Mucosa of rectum (tissue), 2 donors: ENCODE measurements around the gene DHX30.
A peak's percentile ranks its signal among the peaks of the same experiment; 100 is the strongest.
"Not testable (repeated sequence)": the region's sequence is repeated elsewhere in the genome, so short reads cannot be mapped to it uniquely, and the experiment has no call there.

Experiments used
- H3K27ac ChIP-seq, 2 donors: one replicate each; pipeline ENCODE4 v1.7.0; 2013; ENCODE audit warnings: inconsistent platforms in 2 of 2, low read depth in 2 of 2, low read length in 2 of 2
- H3K27me3 ChIP-seq, 2 donors: one replicate each; pipeline ENCODE4 v1.7.0; 2013; ENCODE audit warnings: low read length in 2 of 2; ENCODE audit not compliant: control insufficient read depth in 2 of 2, insufficient read depth in 2 of 2
- H3K36me3 ChIP-seq, 2 donors: one replicate each; pipeline ENCODE4 v1.7.0; 2013; ENCODE audit warnings: low read length in 2 of 2; ENCODE audit not compliant: control insufficient read depth in 2 of 2, insufficient read depth in 2 of 2
- H3K4me1 ChIP-seq, 2 donors: one replicate each; pipeline ENCODE4 v1.7.0; 2013; ENCODE audit warnings: low read length in 2 of 2, mild to moderate bottlenecking in 1 of 2; ENCODE audit not compliant: control insufficient read depth in 2 of 2, insufficient read depth in 2 of 2
- H3K4me3 ChIP-seq, 2 donors: one replicate each; pipeline ENCODE4 v1.7.0; 2013; ENCODE audit warnings: low read length in 2 of 2
- H3K9ac ChIP-seq, 2 donors: one replicate each; pipeline ENCODE4 v1.7.0; 2013; ENCODE audit warnings: low read length in 2 of 2, low read depth in 1 of 2, mild to moderate bottlenecking in 1 of 2
- H3K9me3 ChIP-seq, 2 donors: one replicate each; pipeline ENCODE4 v1.7.0; 2013; ENCODE audit warnings: low read length in 2 of 2; ENCODE audit not compliant: control insufficient read depth in 2 of 2
- donor health status: healthy.
- donor health status: Normal muscosa, but diverticular disease.

The DHX30 gene, protein sequence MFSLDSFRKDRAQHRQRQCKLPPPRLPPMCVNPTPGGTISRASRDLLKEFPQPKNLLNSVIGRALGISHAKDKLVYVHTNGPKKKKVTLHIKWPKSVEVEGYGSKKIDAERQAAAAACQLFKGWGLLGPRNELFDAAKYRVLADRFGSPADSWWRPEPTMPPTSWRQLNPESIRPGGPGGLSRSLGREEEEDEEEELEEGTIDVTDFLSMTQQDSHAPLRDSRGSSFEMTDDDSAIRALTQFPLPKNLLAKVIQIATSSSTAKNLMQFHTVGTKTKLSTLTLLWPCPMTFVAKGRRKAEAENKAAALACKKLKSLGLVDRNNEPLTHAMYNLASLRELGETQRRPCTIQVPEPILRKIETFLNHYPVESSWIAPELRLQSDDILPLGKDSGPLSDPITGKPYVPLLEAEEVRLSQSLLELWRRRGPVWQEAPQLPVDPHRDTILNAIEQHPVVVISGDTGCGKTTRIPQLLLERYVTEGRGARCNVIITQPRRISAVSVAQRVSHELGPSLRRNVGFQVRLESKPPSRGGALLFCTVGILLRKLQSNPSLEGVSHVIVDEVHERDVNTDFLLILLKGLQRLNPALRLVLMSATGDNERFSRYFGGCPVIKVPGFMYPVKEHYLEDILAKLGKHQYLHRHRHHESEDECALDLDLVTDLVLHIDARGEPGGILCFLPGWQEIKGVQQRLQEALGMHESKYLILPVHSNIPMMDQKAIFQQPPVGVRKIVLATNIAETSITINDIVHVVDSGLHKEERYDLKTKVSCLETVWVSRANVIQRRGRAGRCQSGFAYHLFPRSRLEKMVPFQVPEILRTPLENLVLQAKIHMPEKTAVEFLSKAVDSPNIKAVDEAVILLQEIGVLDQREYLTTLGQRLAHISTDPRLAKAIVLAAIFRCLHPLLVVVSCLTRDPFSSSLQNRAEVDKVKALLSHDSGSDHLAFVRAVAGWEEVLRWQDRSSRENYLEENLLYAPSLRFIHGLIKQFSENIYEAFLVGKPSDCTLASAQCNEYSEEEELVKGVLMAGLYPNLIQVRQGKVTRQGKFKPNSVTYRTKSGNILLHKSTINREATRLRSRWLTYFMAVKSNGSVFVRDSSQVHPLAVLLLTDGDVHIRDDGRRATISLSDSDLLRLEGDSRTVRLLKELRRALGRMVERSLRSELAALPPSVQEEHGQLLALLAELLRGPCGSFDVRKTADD

GRCh38 chr3:47802734-47803479, at the start of gene DHX30:
TSS of gene DHX30 (plus strand) at chr3:47803138. CDS start at chr3:47810684, 7,546 bp downstream.
- peak within 1 kb of the TSS; percentile 90 to 95 for H3K27ac ChIP-seq
- H3K4me3 ChIP-seq: peak within 1 kb of the TSS; percentile 81 to 83
- H3K36me3 ChIP-seq: no peaks in the 10 kb centered on the region
- H3K27me3 ChIP-seq: no peaks in the 10 kb centered on the region
- H3K9ac ChIP-seq: peak within 1 kb of the TSS; percentile 81 to 84
- peaks cover 13 to 16% of the 10 kb centered on the region in 2 donors for H3K4me1 ChIP-seq
- H3K9me3 ChIP-seq: no peaks in the 10 kb centered on the region

DNA sequence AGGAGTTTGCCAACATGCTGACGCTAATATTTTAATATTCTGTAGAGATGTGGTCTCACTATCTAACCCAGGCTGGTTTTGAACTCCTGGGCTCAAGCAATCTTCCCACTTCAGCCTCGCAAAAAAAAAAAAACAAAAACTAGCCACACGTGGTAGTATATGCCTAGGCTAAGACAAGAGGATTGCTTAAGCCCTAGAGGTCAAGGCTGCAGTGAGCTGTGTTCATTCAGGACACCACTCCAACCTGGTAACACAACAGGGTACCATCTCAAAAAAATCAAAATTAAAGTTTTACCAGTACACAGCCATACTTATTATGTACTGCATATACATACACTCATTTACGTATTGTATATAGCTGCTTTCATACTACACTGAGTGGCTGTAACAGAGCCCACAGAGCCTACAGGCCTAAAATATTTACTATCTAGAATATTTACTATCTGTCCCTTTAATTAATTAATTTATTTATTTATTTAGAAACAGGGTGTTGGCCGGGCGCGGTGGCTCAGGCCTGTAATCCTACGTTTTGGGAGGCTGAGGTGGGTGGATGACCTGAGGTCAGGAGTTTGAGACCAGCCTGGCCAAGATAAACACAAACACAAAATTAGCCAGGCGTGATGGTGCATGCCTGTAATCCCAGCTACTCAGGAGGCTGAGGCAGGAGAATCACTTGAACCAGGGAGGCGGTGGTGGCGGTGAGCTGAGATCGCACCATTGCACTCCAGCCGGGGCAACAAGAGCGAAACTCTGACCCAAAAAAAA, 44.5 kb upstream of the DHX30 start:
- Histone ChIP-seq H3K27me3 (no peaks in the 10 kb centered on the region), H3K36me3 (peaks cover 4 to 13% of the 10 kb centered on the region in 2 donors), H3K9ac (no peak overlapping the region), H3K27ac (no peak overlapping the region), H3K9me3 (no peaks in the 10 kb centered on the region), H3K4me3 (no peak overlapping the region), H3K4me1 (no peaks in the 10 kb centered on the region)

DNA sequence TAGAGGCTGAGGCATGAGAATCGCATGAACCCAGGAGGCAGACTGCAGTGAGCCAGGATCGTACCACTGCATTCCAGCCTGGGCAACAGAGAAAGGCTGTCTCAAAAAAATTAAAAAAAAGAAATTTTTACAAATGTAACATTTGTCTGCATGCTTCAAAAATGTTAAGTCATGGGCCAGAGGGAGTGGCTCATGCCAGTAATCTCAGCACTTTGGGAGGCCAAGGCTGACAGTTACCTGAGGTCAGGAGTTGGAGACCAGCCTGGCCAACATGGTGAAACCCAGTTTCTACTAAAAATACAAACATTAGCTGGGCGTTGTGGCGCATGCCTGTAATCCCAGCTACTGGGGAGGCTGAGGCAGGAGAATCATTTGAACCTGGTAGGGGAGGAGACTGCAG, 42.7 kb upstream of the DHX30 start:
- peaks cover 7 to 19% of the 10 kb centered on the region in 2 donors for H3K36me3 ChIP-seq
- not testable (repeated sequence) for H3K4me1 ChIP-seq, H3K27me3 ChIP-seq, H3K27ac ChIP-seq, H3K9ac ChIP-seq, H3K9me3 ChIP-seq, H3K4me3 ChIP-seq

DNA sequence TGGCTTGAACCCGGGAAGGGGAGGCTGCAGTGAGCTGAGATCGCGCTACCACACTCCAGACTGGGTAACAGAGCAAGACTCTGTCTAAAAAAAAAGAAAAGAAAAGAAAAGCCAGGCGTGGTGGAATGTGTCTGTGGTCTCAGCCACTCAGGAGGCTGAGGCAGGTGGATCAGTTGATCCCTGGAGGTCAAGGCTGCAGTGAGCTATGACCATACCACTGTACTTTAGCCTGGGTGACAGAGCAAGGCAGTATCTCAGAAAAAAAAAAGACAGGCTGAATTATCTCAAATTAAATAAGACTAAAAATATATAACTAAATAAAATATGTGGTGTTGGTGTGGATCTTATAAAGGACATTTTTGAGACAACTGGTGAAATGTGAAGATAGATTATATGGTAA, 41.9 kb upstream of the DHX30 start:
- H3K36me3 ChIP-seq: peaks cover 7 to 19% of the 10 kb centered on the region in 2 donors

DNA sequence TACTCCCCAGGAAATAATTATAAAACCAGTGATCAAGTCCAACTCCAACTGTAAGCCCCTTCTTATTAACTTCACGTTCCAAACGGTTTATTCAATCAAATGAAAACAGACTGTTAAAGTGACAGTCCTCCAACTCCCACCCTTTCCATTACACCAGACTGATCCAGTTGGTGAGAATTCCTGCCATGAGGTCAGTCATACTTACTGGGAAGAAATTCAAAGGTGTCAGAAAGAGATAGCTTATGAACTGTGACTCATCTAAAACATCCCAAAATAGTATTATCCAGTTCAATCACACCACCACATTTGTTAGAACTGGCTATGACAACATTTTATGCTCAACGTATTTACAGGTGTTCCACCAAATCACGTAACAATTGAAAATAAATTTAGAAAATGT, 40.7 kb upstream of the DHX30 start:
- Histone ChIP-seq H3K9me3 (no peaks in the 10 kb centered on the region), H3K27me3 (no peaks in the 10 kb centered on the region), H3K4me3 (no peak overlapping the region), H3K27ac (no peak overlapping the region), H3K36me3 (peaks cover 7 to 19% of the 10 kb centered on the region in 2 donors), H3K9ac (no peak overlapping the region), H3K4me1 (no peaks in the 10 kb centered on the region)

More for the DNA sequence above, 41.9 kb upstream of the DHX30 start:
- no peak overlapping the region for H3K9ac ChIP-seq
- H3K27me3 ChIP-seq: no peaks in the 10 kb centered on the region
- H3K4me1 ChIP-seq: no peaks in the 10 kb centered on the region
- H3K27ac ChIP-seq: no peak overlapping the region
- no peak overlapping the region for H3K4me3 ChIP-seq
- H3K9me3 ChIP-seq: no peaks in the 10 kb centered on the region

GRCh38 chr3:47766186-47766585, 36.8 kb upstream of the DHX30 start:
- H3K9me3 ChIP-seq: no peaks in the 10 kb centered on the region
- H3K4me1 ChIP-seq: no peaks in the 10 kb centered on the region
- no peak overlapping the region for H3K9ac ChIP-seq
- peaks cover 10 to 17% of the 10 kb centered on the region in 2 donors for H3K36me3 ChIP-seq
- no peak overlapping the region for H3K27ac ChIP-seq
- H3K27me3 ChIP-seq: no peaks in the 10 kb centered on the region
- no peak overlapping the region for H3K4me3 ChIP-seq

DNA sequence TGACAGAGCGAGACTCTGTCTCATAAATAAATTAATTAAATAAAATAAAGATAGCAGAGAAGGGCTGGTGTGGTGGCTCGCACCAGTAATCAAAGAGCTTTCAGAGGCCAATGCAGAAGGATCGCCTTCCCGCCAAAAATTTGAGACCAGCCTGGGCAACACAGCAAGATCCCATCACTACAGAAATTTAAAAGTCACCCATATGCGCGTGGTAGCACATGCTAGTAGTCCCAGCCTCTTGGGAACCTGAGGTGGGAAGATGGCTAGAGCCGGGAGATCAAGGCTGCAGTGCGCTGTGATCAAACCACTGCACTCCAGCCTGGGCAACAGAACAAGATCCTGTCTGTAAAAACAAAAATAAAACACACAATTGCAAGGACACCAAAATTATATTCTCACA, 30.9 kb upstream of the DHX30 start:
- no peak overlapping the region for H3K4me3 ChIP-seq
- H3K4me1 ChIP-seq: no peaks in the 10 kb centered on the region
- H3K27me3 ChIP-seq: no peaks in the 10 kb centered on the region
- peaks cover 8 to 13% of the 10 kb centered on the region in 2 donors for H3K36me3 ChIP-seq
- H3K9ac ChIP-seq: no peak overlapping the region
- no peaks in the 10 kb centered on the region for H3K9me3 ChIP-seq
- no peak overlapping the region for H3K27ac ChIP-seq

GRCh38 chr3:47772788-47773187, 30.1 kb upstream of the DHX30 start:
- no peaks in the 10 kb centered on the region for H3K9me3 ChIP-seq
- peaks cover 8 to 13% of the 10 kb centered on the region in 2 donors for H3K36me3 ChIP-seq

GRCh38 chr3:47778746-47779145, 24.2 kb upstream of the DHX30 start:
- Histone ChIP-seq H3K36me3 (no peaks in the 10 kb centered on the region), H3K4me3 (no peak overlapping the region), H3K9me3 (no peaks in the 10 kb centered on the region), H3K4me1 (peaks cover 9 to 16% of the 10 kb centered on the region in 2 donors), H3K27ac (no peak overlapping the region), H3K27me3 (no peaks in the 10 kb centered on the region), H3K9ac (no peak overlapping the region)

More at GRCh38 chr3:47772788-47773187, 30.1 kb upstream of the DHX30 start:
- no peak overlapping the region for H3K27ac ChIP-seq
- no peak overlapping the region for H3K9ac ChIP-seq
- no peak overlapping the region for H3K4me3 ChIP-seq
- H3K4me1 ChIP-seq: no peaks in the 10 kb centered on the region
- H3K27me3 ChIP-seq: no peaks in the 10 kb centered on the region
